LoVo (cell line): ENCODE measurements around the gene LARP7.
A peak's percentile ranks its signal among the peaks of the same experiment; 100 is the strongest.
"Not testable (repeated sequence)": the region's sequence is repeated elsewhere in the genome, so short reads cannot be mapped to it uniquely, and the experiment has no call there.

Experiments
- DNase-seq: peaks from one replicate; pipeline ENCODE4 v3.0.0-alpha.2; 2016; ENCODE audit warnings: low spot score

LARP7 gene

GRCh38 chr4:112650332-112650731 is 13.4 kb downstream of the LARP7 start:
- DNase-seq: no peak

GRCh38 chr4:112651641-112652040 is 14.7 kb downstream of the LARP7 start:
- DNase-seq: no peak

GRCh38 chr4:112652216-112652615 is 15.3 kb downstream of the LARP7 start:
- DNase-seq: no peak

- DNase-seq: no peak
These were observed 18.3 kb downstream of the LARP7 start for GRCh38 chr4:112655270-112655669.

GRCh38 chr4:112656115-112656514 is 19.2 kb downstream of the LARP7 start:
- DNase-seq: not testable (repeated sequence)

GRCh38 chr4:112664611-112665010 is 27.7 kb downstream of the LARP7 start:
- peak; percentile 5 for DNase-seq

- no peak for DNase-seq
These were observed 31.2 kb downstream of the LARP7 start for GRCh38 chr4:112668131-112668530.

GRCh38 chr4:112673076-112673475 is 36.1 kb downstream of the LARP7 start:
- DNase-seq: no peak

GRCh38 chr4:112673686-112674085 is 36.7 kb downstream of the LARP7 start:
- no peak for DNase-seq

GRCh38 chr4:112674376-112674775 is 37.4 kb downstream of the LARP7 start:
- DNase-seq: no peak

- DNase-seq: no peak
These were observed 40.7 kb downstream of the LARP7 start for GRCh38 chr4:112677519-112678091.

- no peak for DNase-seq
These were observed 44.1 kb downstream of the LARP7 start for GRCh38 chr4:112680996-112681395.

GRCh38 chr4:112693507-112693906 is 56.6 kb downstream of the LARP7 start:
- DNase-seq: no peak

- DNase-seq: no peak
These were observed 63.7 kb downstream of the LARP7 start for GRCh38 chr4:112700679-112701078.

GRCh38 chr4:112702892-112703291 is 65.9 kb downstream of the LARP7 start:
- DNase-seq: no peak

GRCh38 chr4:112704322-112704721 is 67.4 kb downstream of the LARP7 start:
- DNase-seq: no peak

- peak; percentile 19 for DNase-seq
These were observed 68.3 kb downstream of the LARP7 start for GRCh38 chr4:112704991-112705845.

GRCh38 chr4:112705891-112706839 is 69.2 kb downstream of the LARP7 start:
- DNase-seq: peak; percentile 2

- DNase-seq: no peak
These were observed 69.9 kb downstream of the LARP7 start for GRCh38 chr4:112706840-112707207.
